A549 (cell line): ENCODE measurements around the gene MAST3.

ENCODE experiments used
- CBX2 ChIP-seq: fragments of 200-600 bp; sonication (generic); IDR thresholded peaks from 2 replicates; pipeline ENCODE4 v1.6.1; 2016; ENCODE audit warnings: low read depth, mild to moderate bottlenecking, borderline replicate concordance
- CHD2 ChIP-seq: fragments of 150-350 bp; IDR thresholded peaks from 2 replicates; pipeline ENCODE4 v1.6.1; 2014; ENCODE audit warnings: low read length; ENCODE audit not compliant: partially characterized antibody
- CHD4 ChIP-seq: fragments of 200-600 bp; sonication (generic); IDR thresholded peaks from 2 replicates; pipeline ENCODE4 v1.6.1; 2016; ENCODE audit warnings: antibody characterized with exemption, mild to moderate bottlenecking, borderline replicate concordance
- EP300 ChIP-seq, 2 experiments: fragments of >200 bp; sonication (Bioruptor Twin); formaldehyde crosslinking; IDR thresholded peaks; 2 replicates in 1 of 2; 3 replicates in 1 of 2; pipeline ENCODE4 v1.6.1; 2016 to 2017
- HOXB5 ChIP-seq: fragments of 250-450 bp; sonication (Bioruptor Pico); IDR thresholded peaks from 2 replicates; pipeline ENCODE4 v1.5.0; 2020; ENCODE audit warnings: mild to moderate bottlenecking, moderate library complexity
- MYC ChIP-seq: IDR thresholded peaks from 2 replicates; pipeline ENCODE4 v1.6.1; 2012; ENCODE audit warnings: mild to moderate bottlenecking, inconsistent platforms, low read length, improper control_type of control experiment, borderline replicate concordance
- POLR2A ChIP-seq: IDR thresholded peaks from 2 replicates; pipeline ENCODE4 v1.6.1; 2012; ENCODE audit warnings: mild to moderate bottlenecking, low read length
- RFX5 ChIP-seq: fragments of 450-650 bp; IDR thresholded peaks from 2 replicates; pipeline ENCODE4 v1.7.1; 2014; ENCODE audit warnings: antibody characterized with exemption, mild to moderate bottlenecking, moderate library complexity
- TF ChIP-seq, protein P1 (sequence below): fragments of >200 bp; sonication (Bioruptor Twin); formaldehyde crosslinking; IDR thresholded peaks from 3 replicates; pipeline ENCODE4 v1.5.1; 2016

DNA sequence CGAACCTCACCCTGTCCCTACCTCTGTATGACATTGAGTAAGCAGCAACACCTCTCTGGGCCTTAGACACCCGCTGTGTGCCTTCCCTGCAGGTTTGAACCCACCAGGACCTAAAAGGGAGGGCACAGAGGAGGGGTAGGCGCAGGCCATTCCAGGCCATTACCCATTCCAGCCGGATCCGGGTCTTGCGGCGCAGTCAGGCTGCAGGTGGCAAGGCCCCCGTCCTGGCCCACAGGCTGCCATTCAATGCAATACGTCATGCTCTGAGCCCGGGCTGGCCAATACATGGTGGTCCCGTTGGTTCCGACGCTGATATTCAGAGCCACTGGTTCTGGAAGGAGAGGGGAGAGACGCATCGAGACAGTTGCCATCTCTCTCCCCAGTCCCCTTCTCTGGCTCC, 28.2 kb upstream of the MAST3 start:
- TF ChIP-seq, protein P1, sequence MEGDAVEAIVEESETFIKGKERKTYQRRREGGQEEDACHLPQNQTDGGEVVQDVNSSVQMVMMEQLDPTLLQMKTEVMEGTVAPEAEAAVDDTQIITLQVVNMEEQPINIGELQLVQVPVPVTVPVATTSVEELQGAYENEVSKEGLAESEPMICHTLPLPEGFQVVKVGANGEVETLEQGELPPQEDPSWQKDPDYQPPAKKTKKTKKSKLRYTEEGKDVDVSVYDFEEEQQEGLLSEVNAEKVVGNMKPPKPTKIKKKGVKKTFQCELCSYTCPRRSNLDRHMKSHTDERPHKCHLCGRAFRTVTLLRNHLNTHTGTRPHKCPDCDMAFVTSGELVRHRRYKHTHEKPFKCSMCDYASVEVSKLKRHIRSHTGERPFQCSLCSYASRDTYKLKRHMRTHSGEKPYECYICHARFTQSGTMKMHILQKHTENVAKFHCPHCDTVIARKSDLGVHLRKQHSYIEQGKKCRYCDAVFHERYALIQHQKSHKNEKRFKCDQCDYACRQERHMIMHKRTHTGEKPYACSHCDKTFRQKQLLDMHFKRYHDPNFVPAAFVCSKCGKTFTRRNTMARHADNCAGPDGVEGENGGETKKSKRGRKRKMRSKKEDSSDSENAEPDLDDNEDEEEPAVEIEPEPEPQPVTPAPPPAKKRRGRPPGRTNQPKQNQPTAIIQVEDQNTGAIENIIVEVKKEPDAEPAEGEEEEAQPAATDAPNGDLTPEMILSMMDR = no peak
- no peak for TF ChIP-seq RFX5
- no peak for TF ChIP-seq CHD2
- no peak for TF ChIP-seq MYC
- no peak for TF ChIP-seq POLR2A
- TF ChIP-seq CBX2 = no peak
- no peak for TF ChIP-seq HOXB5 (CRISPR knock-in tag)
- TF ChIP-seq CHD4 = no peak
- no peak for TF ChIP-seq EP300 (IDR thresholded peaks at IDR 0.05)
